PC-3 (cell line): ENCODE results near the gene TNFRSF4. TPM values are rescaled to one million over a fixed set of nuclear protein-coding genes. Genes with fewer than 3 reads are reported as not detected.

Experiments
- ATAC-seq: fragments of 200-7000 bp; cut with Tn5 transposase; 2 replicates; pipeline ENCODE4 v1.9.1; 2020; ENCODE audit warnings: mild to moderate bottlenecking, moderate library complexity
- BruUV-seq: library from RNA; stranded (reverse); fragments of 400-500 nt; replicated peaks from 2 replicates; lab custom pipeline; 2021; lab: Mats Ljungman, UMichigan
- CTCF ChIA-PET: fragments of 300-600 bp; sonication (Branson Sonifier 250); formaldehyde crosslinking; loops from one replicate; lab custom pipeline; 2022; ENCODE audit warnings: antibody characterized with exemption; lab: Charles Lee
- POLR2A ChIA-PET: fragments of 300-600 bp; sonication (Branson Sonifier 250); formaldehyde crosslinking; loops from one replicate; lab custom pipeline; 2022; ENCODE audit warnings: antibody characterized with exemption; ENCODE audit not compliant: unreplicated experiment; lab: Charles Lee
- DNase-seq: peaks from one replicate; pipeline ENCODE4 v3.0.0-alpha.2; 2015
- H2AFZ ChIP-seq: fragments of 300-600 bp; sonication (generic); 2 replicates; pipeline ENCODE4 v1.6.0; 2016; ENCODE audit warnings: antibody characterized with exemption, low read length
- H3F3A ChIP-seq: fragments of 300-600 bp; sonication (generic); one replicate; pipeline ENCODE4 v1.6.0; 2017; ENCODE audit warnings: antibody characterized with exemption, low read length, control low read depth, mild to moderate bottlenecking; ENCODE audit not compliant: unreplicated experiment
- H3K27ac ChIP-seq: fragments of 300-600 bp; sonication (generic); 2 replicates; pipeline ENCODE4 v1.5.1; 2016; ENCODE audit warnings: mild to moderate bottlenecking, low read length
- H3K27me3 ChIP-seq: fragments of 300-600 bp; sonication (generic); 2 replicates; pipeline ENCODE4 v1.6.1; 2016; ENCODE audit warnings: low read length, mixed read lengths
- H3K36me3 ChIP-seq: fragments of 300-600 bp; sonication (generic); 2 replicates; pipeline ENCODE4 v1.6.1; 2016; ENCODE audit warnings: low read depth, mixed run types, low read length, mixed read lengths
- H3K4me1 ChIP-seq: fragments of 300-600 bp; sonication (generic); 2 replicates; pipeline ENCODE4 v1.5.1; 2016; ENCODE audit warnings: low read length; ENCODE audit not compliant: insufficient read depth
- H3K4me2 ChIP-seq: fragments of 300-600 bp; sonication (generic); 2 replicates; pipeline ENCODE4 v1.6.0; 2016; ENCODE audit warnings: low read length
- H3K4me3 ChIP-seq: fragments of 300-600 bp; sonication (generic); 2 replicates; pipeline ENCODE4 v1.5.1; 2016; ENCODE audit warnings: mild to moderate bottlenecking, low read length, mixed read lengths
- H3K79me2 ChIP-seq: fragments of 300-600 bp; sonication (generic); 2 replicates; pipeline ENCODE4 v1.6.1; 2017; ENCODE audit warnings: low read length, mixed read lengths
- H3K9ac ChIP-seq: fragments of 300-600 bp; sonication (generic); 2 replicates; pipeline ENCODE4 v1.6.0; 2016; ENCODE audit warnings: mild to moderate bottlenecking, low read length
- H3K9me2 ChIP-seq: fragments of 300-600 bp; sonication (generic); replicated peaks from 2 replicates; pipeline ENCODE4 v1.6.1; 2016; ENCODE audit warnings: mixed run types, low read length, mixed read lengths
- H3K9me3 ChIP-seq: fragments of 300-600 bp; sonication (generic); 2 replicates; pipeline ENCODE4 v1.6.1; 2016; ENCODE audit warnings: low read length, mixed read lengths
- H4K20me1 ChIP-seq: fragments of 300-600 bp; sonication (generic); 2 replicates; pipeline ENCODE4 v1.6.1; 2016; ENCODE audit warnings: low read length, mixed read lengths
- CTCF ChIP-seq: fragments of 300-600 bp; sonication (generic); conservative IDR thresholded peaks from 2 replicates; pipeline ENCODE4 v1.5.1; 2017; ENCODE audit warnings: antibody characterized with exemption, low read depth, mild to moderate bottlenecking, low read length
- EZH2 ChIP-seq: fragments of 300-600 bp; sonication (generic); IDR thresholded peaks from one replicate; pipeline ENCODE4 v1.6.1; 2017; ENCODE audit warnings: antibody characterized with exemption, mild to moderate bottlenecking, low read length; ENCODE audit not compliant: unreplicated experiment
- EZH2phosphoT487 ChIP-seq: fragments of 300-600 bp; sonication (generic); IDR thresholded peaks from 2 replicates; pipeline ENCODE4 v1.6.1; 2018; ENCODE audit warnings: mild to moderate bottlenecking, antibody characterized with exemption, low read length, borderline replicate concordance
- intact Hi-C: fragments of 100-400 bp; cut with micrococcal nuclease; formaldehyde crosslinking; loops from 2 replicates; pipeline ENCODE4 v1.9.0; 2023
- total RNA-seq: library from RNA; depleted of rRNA; stranded (reverse); fragments of >200 nt; gene quantifications from 2 replicates; pipeline ENCODE4 v1.2.3, GENCODE V29; 2014

The TNFRSF4 gene
- total RNA-seq, 1 experiment from 2014 or later = 0.11 TPM

DNA sequence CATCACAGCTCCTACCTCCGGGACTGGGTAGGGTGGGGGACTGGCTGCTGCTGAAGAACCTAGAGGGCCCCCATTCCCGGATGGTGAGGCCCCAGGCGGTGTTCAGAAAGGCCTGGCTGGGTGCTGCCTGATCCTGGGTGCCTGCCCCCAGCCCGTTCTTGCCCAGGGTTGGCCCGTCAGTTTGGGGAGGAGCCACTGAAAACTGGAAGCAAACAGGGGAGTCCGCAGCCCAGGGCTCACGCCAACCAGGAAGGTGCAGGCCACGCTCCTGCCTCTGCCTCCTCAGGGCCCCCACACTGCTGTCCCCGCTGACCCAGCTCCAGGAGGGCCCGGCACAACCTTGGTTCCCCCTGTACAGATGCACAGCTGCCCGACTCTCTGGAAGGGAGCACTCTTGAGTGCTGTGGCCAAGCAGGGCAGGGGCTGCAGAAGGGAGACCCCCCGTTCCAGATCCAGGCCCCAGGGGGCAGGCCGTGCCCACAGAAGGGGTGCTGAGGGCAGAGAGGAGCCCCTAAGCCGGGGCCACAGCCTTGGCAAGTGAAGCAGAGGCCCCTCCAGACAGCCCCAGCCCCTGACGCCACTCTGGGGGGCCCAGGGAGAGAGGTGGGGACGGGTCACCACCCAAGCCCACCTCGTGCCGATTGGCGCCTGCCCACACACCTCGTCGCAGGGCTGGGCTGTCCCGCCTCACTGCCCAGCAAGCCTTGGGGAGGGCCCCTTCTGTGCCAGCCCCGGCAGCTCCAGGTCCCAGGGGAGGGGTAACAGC is 27.1 kb upstream of the TNFRSF4 start:
- intact Hi-C loops = no loop called here
- TF ChIP-seq EZH2phosphoT487 (no peak), CTCF (no peak), EZH2 (no peak)

DNA sequence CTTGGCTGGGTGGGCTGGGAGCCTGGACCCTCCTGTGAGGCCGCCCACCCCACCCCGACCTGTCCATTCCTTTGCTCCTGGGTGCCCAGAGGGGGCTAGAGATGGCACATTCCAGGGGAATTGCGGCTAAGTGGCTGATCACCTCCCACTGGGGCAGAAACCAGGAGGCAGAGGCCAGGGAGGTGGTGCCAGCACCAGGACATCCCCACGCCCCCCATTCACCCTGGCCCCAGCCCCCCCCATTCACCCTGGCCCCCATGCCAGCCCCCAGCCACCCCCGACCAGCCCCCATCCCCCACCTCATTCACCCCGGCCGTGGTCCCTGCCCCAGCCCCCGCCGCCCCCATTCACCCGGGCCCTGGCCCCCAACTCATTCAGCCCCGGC is 26.4 kb upstream of the TNFRSF4 start:
- DNase-seq = no peak
- CTCF ChIA-PET = interaction anchor here (1.7 kb wide), 1 partner anchor 24 kb away, joined by 4 read pairs; no protein-coding TSS in a partner anchor

More for the DNA sequence above, 27.1 kb upstream of the TNFRSF4 start:
- Histone ChIP-seq H3K79me2 (no peaks in the 10 kb centered on the region), H3K9me3 (no peaks in the 10 kb centered on the region), H2AFZ (no peak overlapping the region), H3F3A (no peaks in the 10 kb centered on the region), H3K27ac (no peak overlapping the region), H3K9me2 (no peaks in the 10 kb centered on the region), H3K36me3 (no peaks in the 10 kb centered on the region), H4K20me1 (no peaks in the 10 kb centered on the region), H3K4me2 (no peak overlapping the region), H3K4me1 (peaks cover 41% of the 10 kb centered on the region), H3K4me3 (no peak overlapping the region), H3K27me3 (no peaks in the 10 kb centered on the region), H3K9ac (no peak overlapping the region)
- no peak for ATAC-seq
- ChIA-PET POLR2A (interaction anchor here (0.6 kb wide), 1 partner anchor 35 kb away, joined by 11 read pairs; no protein-coding TSS in a partner anchor), CTCF (no interaction called here)
- no TSS peak for BruUV-seq
- DNase-seq = no peak

More for the DNA sequence above, 26.4 kb upstream of the TNFRSF4 start:
- H4K20me1 ChIP-seq = no peaks in the 10 kb centered on the region
- H3K9me2 ChIP-seq = no peaks in the 10 kb centered on the region
- no peak overlapping the region for H3K27ac ChIP-seq
- no peak overlapping the region for H3K4me3 ChIP-seq
- no peak overlapping the region for H2AFZ ChIP-seq
- intact Hi-C loops = no loop called here
- H3K27me3 ChIP-seq = no peaks in the 10 kb centered on the region
- peaks cover 4% of the 10 kb centered on the region for H3K79me2 ChIP-seq
- H3K4me1 ChIP-seq = peaks cover 43% of the 10 kb centered on the region
- no peak for ATAC-seq
- no peak overlapping the region for H3K9ac ChIP-seq
- no peaks in the 10 kb centered on the region for H3F3A ChIP-seq
- TF ChIP-seq EZH2 = no peak
- no peak for TF ChIP-seq EZH2phosphoT487
- no peak for TF ChIP-seq CTCF
- H3K9me3 ChIP-seq = no peaks in the 10 kb centered on the region
- no TSS peak for BruUV-seq
- POLR2A ChIA-PET = no interaction called here
- H3K36me3 ChIP-seq = no peaks in the 10 kb centered on the region
- H3K4me2 ChIP-seq = no peak overlapping the region; the same call in 1 of the 2 replicates
